Kidney (tissue), 14 donors: ENCODE measurements around the gene MYRIP. TPM values are rescaled to one million over a fixed set of nuclear protein-coding genes. Genes with fewer than 3 reads are reported as not detected.

Experiments
- DNase-seq, 5 donors: peaks; one replicate each; pipeline ENCODE4 v3.0.0-alpha.2; 2013 to 2020
- FAIRE-seq: peaks from 2 replicates; lab custom pipeline; 2012; peaks lifted over from hg19 to GRCh38; lab: Jason Lieb, UNC
- H3K27ac ChIP-seq, 2 donors: one replicate each; pipeline ENCODE4 v1.7.0; 2013; ENCODE audit warnings: low read depth in 2 of 2, low read length in 2 of 2, inconsistent platforms in 1 of 2
- H3K27me3 ChIP-seq: one replicate; pipeline ENCODE4 v1.7.1; 2013; ENCODE audit warnings: low read length, inconsistent platforms; ENCODE audit not compliant: control insufficient read depth, insufficient read depth
- H3K36me3 ChIP-seq, 3 donors: one replicate each; pipeline versions ENCODE4 v1.7.0 to v1.7.1; 2013; ENCODE audit warnings: low read length in 3 of 3, control low read depth in 1 of 3, inconsistent platforms in 1 of 3; ENCODE audit not compliant: insufficient read depth in 3 of 3, control insufficient read depth in 2 of 3
- H3K4me1 ChIP-seq, 3 donors: one replicate each; pipeline versions ENCODE4 v1.7.0 to v1.7.1; 2013; ENCODE audit warnings: low read length in 3 of 3, inconsistent platforms in 1 of 3, low read depth in 1 of 3; ENCODE audit not compliant: control insufficient read depth in 2 of 3, insufficient read depth in 2 of 3
- H3K4me3 ChIP-seq, 3 donors: one replicate each; pipeline versions ENCODE4 v1.7.0 to v1.8.1; 2013; ENCODE audit warnings: low read length in 3 of 3, control low read depth in 1 of 3, inconsistent platforms in 1 of 3
- H3K9ac ChIP-seq, 3 donors: one replicate each; pipeline versions ENCODE4 v1.7.0 to v1.7.1; 2013; ENCODE audit warnings: low read length in 3 of 3, control low read depth in 1 of 3, inconsistent platforms in 1 of 3
- H3K9me3 ChIP-seq, 3 donors: one replicate each; pipeline versions ENCODE4 v1.7.0 to v1.7.1; 2013; ENCODE audit warnings: low read length in 3 of 3, control low read depth in 1 of 3, inconsistent platforms in 1 of 3; ENCODE audit not compliant: control insufficient read depth in 2 of 3, insufficient read depth in 1 of 3
- CTCF ChIP-seq: IDR thresholded peaks from 3 replicates; pipeline ENCODE4 v1.5.1; 2012; ENCODE audit warnings: mild to moderate bottlenecking, moderate library complexity, borderline replicate concordance; ENCODE audit not compliant: insufficient read depth; ENCODE audit errors: extremely low read depth
- intact Hi-C: fragments of 100-400 bp; cut with DNase I; formaldehyde crosslinking; loops from one replicate; pipeline ENCODE4 v1.11.1; 2022
- polyA plus RNA-seq: library from polyadenylated mRNA; stranded (reverse); fragments of 350-450 nt; fragmentation: Illumina TruSeq; extraction: RNeasy Lipid Tissue Mini Kit (QIAGEN cat#74804); gene quantifications from one replicate; pipeline ENCODE4 v1.2.3, GENCODE V29; 2014; ENCODE audit warnings: low read depth, low replicate concordance; ENCODE audit not compliant: insufficient read depth
- total RNA-seq: library from RNA; stranded (reverse); fragmentation: NEBNext Ultra II Directional; extraction: Animal tissue kit (Norgen Biotek cat#: 25700); gene quantifications from one replicate; pipeline ENCODE4 v1.2.1, GENCODE V29; 2021
- donor health status: control.
- donor health status: control.
- donor health status: control.
- donor health status: control.
- donor health status: control.
- donor health status: DM: yes; HTN: yes; CAD: no.
- donor health status: Normal renal cell carcinoma (clear cell type).

Gene MYRIP
- total and polyA plus RNA-seq, 2 donors from 2014 or later, result 0.92 to 6.6 TPM

- Histone ChIP-seq H3K36me3 (no peaks in the 10 kb centered on the region), H3K27me3 (no peaks in the 10 kb centered on the region), H3K9ac (no peak overlapping the region), H3K27ac (no peak overlapping the region), H3K9me3 (no peaks in the 10 kb centered on the region), H3K4me3 (no peak overlapping the region), H3K4me1 (no peaks in the 10 kb centered on the region)
- FAIRE-seq (no peak), DNase-seq (no peak)
- intact Hi-C loops, result no loop called here
- no peak for TF ChIP-seq CTCF
Measured at GRCh38 chr3:39978308-39978707, 168.9 kb downstream of the MYRIP start.

- Histone ChIP-seq H3K9me3 (no peaks in the 10 kb centered on the region), H3K36me3 (no peaks in the 10 kb centered on the region), H3K4me3 (no peak overlapping the region), H3K27ac (no peak overlapping the region), H3K27me3 (no peaks in the 10 kb centered on the region), H3K4me1 (no peaks in the 10 kb centered on the region), H3K9ac (no peak overlapping the region)
- no peak for FAIRE-seq
- TF ChIP-seq CTCF, result no peak
- intact Hi-C loops, result no loop called here
- DNase-seq, result no peak
Measured at GRCh38 chr3:39980058-39980457, 170.6 kb downstream of the MYRIP start.

- Histone ChIP-seq H3K4me1 (no peaks in the 10 kb centered on the region), H3K36me3 (no peaks in the 10 kb centered on the region), H3K4me3 (no peak overlapping the region), H3K27me3 (no peaks in the 10 kb centered on the region), H3K9ac (no peak overlapping the region), H3K27ac (no peak overlapping the region), H3K9me3 (no peaks in the 10 kb centered on the region)
- DNase-seq, result no peak
- FAIRE-seq, result no peak
- intact Hi-C loops, result no loop called here
- TF ChIP-seq CTCF, result no peak
Measured at GRCh38 chr3:39980781-39981180, 171.4 kb downstream of the MYRIP start.

- Histone ChIP-seq H3K36me3 (no peaks in the 10 kb centered on the region), H3K9ac (no peak overlapping the region), H3K4me1 (no peaks in the 10 kb centered on the region), H3K4me3 (no peak overlapping the region), H3K9me3 (peaks cover 0 to 3% (median 0%) of the 10 kb centered on the region in 3 donors), H3K27ac (no peak overlapping the region), H3K27me3 (no peaks in the 10 kb centered on the region)
- no peak for TF ChIP-seq CTCF
- DNase-seq, result no peak
- no peak for FAIRE-seq
- intact Hi-C loops, result no loop called here
Measured at GRCh38 chr3:39981547-39982184, 172.3 kb downstream of the MYRIP start.
